Activated effector memory CD4-positive, alpha-beta T cell treated with Interleukin-2 at 50 U/mL for 16 hours (primary cell): ENCODE results near the gene FGGY.
"Not testable (repeated sequence)": the region's sequence is repeated elsewhere in the genome, so short reads cannot be mapped to it uniquely, and the experiment has no call there.

Experiments used
- DNase-seq: peaks from one replicate; pipeline ENCODE4 v3.0.0-alpha.2; 2020

Gene FGGY

DNA sequence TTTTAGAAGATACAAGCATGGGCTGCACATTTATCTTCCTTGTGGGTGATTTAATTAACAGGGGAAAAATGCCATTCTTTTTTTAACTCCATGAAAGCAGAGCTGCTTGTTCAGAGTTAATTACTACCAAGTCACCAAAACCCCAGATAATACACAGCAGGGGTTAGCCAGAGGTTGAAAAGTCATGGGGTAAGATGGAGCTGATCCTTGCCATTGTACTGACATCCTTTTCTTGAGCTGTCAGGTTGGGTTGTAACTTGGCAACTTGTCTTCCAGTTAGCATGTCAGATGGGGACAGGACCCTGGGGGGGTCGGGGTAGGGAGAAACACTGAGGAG lies 260.6 kb downstream of the FGGY start:
- no peak for DNase-seq

DNA sequence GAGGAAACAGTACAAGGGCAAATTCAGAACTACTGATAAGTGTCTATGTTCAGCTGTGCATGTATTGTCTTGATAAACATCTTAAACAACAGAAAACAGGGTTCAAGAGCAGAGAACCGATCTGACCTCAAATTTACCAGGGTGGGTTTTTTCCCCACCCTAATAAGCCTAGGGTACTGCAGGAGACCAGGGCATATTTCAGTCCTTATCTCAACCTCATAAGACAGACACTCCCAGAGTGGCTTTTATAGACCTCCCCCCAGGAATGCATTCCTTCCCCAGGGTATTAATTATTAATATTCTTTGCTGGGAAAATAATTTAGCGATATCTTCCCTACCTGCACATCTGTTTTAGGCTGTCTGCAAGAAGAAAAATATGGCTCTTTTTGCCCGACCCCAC lies 261.7 kb downstream of the FGGY start:
- not testable (repeated sequence) for DNase-seq

DNA sequence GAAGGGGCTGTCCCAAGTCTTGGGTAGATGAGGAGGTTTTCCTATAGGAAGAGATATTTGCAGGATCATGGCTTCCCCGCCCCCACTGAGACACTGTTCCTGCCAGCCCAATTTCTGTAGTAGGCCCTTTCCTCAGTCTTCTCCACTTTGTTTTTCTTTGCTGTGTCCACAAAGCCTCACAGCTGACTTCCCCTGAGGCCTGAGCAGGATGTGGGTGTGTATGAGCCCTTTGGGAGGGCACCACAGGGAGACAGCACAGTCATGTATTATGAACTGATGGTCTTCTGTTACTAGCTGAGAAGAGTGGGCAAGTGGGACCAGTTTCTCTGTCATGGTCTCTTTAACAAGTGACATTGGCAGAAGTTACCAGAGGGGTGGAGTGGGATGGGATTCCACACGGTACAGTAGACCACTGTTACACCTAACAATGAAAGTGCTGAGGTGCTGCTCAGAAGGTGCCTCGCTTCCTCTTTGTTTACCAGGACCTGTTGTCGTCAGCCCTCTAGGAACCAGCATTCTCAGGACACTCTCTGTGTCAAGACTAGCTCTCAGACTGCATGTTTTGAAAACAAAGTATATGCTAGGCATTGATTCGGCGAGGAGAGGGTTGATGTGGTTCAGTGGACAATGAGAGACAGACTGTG lies 264.0 kb downstream of the FGGY start:
- DNase-seq, result no peak

DNA sequence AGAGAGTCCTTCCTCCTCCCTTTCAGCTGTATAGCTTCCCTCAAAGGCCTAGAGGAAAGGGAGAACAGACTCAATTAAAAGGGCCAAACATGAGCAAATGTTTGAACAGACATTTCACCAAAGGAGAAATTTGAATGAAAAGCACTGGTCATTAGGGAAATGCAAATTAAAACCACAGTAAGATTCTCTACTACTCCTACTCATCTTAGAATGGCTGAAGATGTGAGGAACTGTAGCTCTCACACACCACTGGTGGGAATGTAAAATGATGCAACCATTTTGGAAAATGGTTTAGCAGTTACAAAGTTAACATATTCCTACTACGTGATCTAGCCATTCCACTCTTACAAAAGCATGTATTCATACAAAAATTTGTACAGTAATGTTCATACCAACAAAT lies 264.9 kb downstream of the FGGY start:
- no peak for DNase-seq

DNA sequence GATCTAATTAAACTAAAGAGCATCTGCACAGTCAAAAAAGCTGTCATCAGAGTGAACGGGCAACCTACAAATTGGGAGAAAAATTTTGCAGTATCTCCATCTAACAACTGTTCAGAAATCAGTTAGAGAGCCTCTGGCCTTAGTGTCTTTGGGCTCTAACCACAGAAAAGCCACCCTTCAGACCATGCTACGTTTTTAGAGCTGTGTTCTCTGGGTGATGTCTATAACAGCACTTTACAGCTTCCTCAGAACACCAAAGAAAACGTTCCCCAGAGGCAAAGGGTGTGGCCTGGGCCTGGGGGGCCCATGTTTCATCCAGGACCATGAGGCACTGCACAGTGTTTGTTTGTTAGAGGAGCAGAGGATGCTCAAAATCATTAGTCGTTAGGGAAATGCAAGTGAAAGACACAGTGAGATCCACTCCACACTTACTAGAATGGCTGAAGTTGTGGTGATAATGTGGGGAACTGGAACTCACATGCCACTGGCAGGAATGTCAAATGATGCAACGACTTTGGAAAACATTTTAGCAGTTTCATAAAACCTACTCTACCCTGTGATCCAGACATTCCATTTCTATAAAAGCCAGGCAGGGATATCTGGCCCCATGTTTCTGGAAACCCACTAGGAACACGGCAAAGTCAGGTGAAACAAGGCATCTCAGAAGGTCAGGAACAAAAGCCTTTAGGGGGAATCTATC lies 267.4 kb downstream of the FGGY start:
- no peak for DNase-seq

DNA sequence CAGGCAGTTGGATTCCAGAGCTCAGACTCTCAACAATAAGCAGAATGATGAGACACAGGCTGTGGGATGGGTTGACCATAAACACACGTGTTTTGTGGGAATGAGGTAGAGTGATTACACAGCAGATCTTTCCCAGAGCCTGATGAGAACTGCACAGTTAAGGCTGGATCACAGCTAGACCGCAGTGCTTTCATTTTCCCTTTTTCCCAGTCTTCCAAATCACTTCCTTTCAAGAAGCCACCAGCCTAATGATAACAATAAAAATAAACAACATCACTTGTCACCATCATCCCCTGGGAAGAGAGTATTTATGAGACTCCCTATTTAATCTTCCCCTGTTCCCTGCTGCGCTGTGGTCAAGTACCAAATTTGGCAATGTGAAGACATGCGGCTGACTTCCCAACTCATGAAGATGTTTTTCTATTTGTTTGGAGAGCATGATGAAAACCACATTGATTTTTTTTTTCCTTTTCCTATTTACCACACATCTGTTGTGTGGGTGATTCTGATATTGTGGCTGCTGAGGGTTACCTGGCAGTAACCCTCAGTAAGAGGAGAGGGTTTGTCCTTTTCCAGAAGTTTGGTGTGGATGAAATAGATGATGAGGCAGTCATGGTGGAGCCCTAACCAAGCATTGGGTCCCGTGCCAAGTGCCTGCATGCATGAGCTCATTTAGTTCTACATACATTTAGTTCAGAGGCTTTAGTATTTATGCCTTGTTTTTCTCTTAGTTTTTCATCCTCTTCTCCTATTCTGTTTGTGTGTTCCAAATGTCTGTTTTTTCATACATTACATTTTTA lies 268.9 kb downstream of the FGGY start:
- no peak for DNase-seq

DNA sequence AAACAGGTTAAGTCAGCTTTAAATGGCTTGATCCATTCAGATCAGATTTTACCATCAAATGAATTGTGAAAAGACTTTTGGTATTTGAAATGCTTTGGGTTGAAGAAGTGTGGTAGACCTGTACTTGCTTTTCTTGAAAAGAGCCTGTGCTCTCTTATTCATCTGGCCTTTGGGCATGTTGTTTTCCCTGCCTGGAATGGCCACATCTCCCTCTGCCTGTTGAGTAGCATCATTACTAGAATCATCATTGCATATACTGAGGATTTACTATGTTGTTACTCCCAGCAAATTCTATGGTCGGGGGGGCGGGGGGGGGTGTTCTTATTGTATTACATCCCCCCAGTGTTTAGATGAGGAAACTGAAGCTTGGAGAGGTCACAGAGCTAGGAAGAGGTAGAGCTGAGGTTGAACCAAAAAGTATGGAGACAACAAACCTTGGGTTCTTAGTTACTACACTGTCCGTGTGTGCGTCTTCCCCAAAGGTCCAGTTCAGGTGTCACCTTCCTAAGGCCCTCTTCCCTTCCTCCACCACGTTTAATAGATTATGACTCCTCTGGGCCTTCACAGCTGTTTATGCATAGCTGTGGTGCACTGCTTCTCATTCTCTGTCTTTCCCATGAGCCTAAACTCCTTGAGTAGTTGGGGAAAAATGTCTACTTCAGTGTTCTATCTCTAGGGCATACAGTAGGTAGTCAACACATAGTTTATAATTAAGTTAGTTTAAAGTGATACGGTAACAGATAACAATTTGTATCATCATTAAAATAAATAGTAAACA lies 271.5 kb downstream of the FGGY start:
- no peak for DNase-seq

DNA sequence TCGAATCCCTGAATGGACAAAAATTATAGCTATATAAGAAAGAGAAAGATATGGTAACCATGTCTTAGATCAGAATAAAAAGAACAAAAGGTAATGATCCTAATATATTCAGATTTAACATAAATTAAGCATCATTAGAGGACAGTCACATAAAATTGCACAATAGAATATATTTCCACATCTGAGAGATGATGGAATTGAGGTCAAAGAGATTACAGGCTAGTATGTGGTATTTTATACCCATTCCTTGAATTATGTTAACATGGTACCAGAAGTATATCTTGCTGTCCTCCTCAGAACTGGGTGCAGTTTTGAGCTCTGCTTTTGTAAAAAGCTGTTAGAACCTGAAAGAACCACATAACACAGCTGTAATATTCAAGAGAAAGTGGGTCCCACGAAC lies 272.3 kb downstream of the FGGY start:
- DNase-seq, result no peak

DNA sequence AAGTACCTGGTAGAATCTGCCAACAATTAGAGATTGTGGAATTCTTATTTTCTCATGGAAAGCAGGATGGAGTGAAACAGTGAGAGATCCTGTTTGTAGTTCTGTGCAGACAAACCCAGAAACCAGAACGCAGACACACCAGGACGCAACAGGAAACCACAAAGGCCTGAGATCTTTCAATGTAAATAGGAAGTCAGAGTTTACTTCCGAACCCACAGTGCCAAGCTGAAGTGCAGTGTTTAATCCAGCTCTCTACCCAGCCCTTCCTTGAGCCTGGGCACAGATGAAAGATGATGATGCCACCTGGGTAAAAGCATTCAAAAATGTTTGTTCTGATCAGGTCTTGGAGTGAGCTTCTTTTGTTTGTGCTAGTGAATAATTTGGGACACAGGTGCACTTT lies 273.6 kb downstream of the FGGY start:
- DNase-seq, result peak; percentile 2

DNA sequence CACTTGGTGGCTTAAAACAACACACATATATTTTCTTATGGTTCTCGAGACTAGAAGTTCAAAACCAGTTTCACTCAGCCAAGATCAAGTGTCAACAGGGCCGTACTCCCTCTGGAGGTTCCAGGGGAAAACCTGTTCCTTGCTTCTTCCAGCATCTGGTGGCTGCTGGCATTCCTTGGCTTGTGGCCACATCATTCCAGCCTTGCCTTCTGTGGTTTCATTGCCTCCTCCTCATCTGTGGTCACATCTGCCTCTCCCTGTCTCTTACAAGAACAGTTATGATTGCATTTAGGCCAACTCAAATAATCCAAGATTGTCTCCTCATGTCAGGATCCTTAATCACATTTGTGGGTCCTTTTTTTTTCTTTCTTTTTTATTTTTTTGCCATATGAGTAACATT lies 277.2 kb downstream of the FGGY start:
- no peak for DNase-seq

DNA sequence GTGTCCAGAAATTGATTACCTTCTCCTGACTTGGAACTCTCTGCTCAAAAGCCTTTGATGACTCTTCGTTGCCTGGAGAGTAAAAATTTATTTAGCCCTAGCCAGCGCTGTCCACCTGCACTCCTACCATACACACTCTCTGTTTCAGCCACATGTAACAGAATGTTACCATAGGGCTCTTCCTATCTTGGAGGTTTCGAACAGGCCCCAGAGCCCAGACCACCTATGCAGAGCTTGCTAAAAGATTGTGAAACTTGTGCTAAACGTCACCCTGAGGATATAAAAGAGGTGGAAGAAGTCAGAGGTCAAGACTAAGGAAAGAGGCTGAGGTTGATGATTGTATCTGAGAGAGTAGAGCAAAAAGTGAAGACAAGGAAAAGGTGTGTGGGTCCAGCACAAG lies 280.9 kb downstream of the FGGY start:
- DNase-seq, result no peak

DNA sequence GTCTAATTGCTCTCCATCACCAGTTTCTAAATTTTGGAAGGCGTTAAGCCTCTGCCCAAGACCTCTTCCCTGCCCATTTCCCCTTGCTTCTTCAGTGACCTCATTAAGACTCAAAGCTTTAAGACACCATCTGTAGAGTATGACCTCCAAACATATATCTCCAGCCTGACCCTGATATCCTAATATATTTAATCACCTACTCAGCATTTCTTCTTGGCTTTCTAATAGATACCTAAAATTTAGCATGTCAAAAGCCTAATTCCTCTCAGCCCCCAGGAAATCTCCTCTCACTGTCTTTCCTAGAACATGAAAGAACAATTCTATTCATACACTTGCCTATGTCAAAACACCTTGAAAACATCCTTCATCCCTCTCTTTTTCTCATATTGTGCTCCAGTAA lies 282.3 kb downstream of the FGGY start:
- no peak for DNase-seq

DNA sequence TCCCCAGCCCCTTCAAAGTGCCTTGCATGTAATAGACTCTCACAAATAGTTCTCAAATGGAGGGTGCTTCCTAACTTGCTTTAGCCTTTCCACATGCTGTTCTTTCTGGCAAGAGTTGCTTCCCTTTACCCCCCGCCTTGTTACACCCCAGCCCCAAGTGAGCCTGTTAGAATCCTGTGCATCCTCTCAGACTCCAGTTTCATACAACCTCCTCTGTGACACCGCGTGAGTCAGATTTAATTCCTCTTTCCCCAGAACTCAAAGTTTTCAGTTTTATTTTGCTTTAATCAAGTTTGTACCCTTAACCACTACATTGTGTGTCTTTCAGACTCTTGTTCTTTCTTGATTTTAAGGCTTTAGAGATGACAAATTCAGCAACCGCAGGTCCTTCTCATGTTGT lies 283.4 kb downstream of the FGGY start:
- no peak for DNase-seq

DNA sequence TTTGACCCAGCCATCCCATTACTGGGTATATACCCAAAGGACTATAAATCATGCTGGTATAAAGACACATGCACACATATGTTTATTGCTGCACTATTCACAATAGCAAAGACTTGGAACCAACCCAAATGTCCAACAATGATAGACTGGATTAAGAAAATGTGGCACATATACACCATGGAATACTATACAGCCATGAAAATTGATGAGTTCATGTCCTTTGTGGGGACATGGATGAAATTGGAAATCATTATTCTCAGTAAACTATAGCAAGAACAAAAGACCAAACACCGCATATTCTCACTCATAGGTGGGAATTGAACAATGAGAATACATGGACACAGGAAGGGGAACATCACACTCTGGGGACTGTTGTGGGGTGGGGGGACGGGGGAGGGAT lies 295.5 kb downstream of the FGGY start:
- DNase-seq, result not testable (repeated sequence)

DNA sequence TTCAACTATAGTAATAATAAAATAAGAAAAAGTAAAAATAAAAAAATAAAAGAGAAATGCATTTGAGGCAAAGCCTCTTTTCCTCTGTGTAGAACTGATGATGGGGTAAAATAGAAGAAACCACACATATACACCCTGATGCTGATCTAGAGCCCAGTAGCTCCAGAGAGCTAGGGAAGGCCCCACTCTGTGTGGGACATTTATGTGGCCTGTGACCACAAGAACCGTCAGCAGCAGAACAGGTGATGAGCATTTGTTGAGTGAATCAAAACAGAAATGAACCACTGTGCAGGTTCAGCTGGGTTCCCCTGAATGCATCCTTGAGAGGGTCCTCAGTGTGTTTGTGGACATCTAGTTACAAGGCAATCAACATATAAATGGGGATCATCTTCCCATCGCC lies 296.0 kb downstream of the FGGY start:
- no peak for DNase-seq

DNA sequence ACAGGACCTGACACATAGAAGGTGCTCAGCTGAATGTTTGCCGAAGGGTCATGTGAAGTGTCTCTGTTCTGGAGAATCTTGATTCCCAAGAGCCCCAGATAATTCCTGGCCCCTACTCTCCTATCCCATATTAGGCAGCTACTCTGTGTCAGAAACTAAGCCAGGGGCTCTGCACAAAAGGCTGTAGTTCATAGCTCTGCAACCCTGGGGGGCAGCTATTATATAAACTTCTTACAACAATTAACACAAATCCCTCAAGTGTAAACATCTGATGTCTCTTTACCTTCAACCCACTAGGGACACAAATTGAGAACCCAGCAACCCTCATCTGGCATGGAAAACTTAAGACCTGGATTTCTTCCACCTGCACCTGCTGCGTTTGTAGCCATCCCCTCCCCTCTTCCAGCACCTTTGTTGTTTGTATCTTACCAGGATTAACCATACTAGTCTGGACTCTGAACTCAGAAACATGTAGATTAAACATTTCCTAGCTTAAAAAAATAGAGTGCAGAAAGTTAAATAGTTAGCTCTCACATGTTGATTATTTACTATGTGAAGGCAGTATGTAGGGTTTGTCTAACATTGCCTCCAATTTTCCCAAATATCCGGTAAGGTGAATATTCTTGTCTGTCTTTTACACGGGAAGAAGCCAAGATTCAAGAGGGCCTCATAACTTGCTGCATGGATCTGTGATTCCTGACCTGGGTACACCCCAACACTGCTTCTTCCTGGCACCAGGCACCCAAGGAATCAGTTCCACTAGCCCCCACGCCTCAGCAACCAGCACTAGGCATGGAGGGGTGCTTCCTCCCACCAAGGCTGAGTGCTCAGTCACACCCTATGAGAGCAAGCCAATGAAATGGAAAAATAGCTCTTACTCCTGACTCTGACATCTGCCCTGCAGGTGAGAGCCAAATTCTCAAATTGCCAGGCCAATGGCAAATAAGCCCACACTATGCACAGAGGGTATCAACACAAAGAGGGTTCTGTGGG lies 297.2 kb downstream of the FGGY start:
- no peak for DNase-seq

DNA sequence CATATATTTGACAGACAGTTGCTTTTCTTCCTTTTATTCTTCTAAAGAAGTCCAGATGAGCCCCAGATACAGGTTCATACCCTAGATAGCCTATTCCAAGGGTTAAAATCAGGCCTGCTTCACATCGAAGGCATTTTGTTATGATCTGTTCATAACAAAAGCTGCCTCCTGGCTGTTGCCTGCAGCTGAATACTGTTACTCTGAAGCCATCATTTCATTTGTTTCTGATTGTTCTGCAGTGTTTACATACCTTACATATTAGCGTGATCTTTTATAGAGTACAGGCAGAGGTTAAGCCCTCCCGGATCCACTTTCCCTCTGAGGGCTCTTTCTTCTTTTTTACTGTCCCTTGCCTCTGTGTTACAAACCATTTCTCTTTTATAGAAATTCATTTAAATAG lies 298.9 kb downstream of the FGGY start:
- DNase-seq, result no peak

DNA sequence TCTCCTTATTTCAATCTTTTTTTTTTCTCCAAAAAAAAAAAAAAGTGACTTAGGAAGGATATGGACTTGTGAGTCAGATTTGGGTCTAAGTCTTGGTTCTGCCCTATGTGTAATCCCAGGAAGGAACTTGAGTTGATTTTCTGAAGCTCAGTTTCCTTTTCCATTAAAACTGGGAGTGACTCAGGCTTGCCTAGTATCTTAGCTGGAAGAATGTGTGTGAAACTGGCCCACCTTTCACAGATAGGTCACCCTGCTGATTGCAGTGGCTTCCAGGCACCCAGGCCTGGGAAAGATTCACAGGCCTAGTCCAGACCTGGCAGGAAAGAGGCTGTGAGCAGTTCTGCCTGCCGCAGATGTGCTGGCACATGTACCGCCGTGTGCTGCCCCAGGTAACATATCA lies 299.5 kb downstream of the FGGY start:
- DNase-seq, result no peak

DNA sequence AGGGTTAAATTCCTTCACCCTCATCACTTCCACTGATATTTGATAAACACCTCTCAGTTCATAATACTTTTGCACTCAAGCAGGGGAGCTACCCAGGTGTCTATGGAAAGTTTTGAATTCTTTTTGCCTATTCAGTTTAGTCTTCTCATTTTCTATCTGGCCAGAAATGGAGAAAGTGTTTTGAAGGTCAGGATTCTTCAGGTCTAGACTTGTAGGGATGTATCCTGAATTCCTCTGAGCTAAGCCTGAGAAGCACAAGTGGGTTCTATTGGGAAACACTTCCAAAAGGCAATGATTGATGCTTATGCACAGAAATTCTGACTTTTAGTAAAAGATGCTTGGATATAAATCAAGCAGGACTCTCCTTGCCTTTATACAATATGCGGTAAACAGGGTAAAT lies 300.1 kb downstream of the FGGY start:
- DNase-seq, result no peak

DNA sequence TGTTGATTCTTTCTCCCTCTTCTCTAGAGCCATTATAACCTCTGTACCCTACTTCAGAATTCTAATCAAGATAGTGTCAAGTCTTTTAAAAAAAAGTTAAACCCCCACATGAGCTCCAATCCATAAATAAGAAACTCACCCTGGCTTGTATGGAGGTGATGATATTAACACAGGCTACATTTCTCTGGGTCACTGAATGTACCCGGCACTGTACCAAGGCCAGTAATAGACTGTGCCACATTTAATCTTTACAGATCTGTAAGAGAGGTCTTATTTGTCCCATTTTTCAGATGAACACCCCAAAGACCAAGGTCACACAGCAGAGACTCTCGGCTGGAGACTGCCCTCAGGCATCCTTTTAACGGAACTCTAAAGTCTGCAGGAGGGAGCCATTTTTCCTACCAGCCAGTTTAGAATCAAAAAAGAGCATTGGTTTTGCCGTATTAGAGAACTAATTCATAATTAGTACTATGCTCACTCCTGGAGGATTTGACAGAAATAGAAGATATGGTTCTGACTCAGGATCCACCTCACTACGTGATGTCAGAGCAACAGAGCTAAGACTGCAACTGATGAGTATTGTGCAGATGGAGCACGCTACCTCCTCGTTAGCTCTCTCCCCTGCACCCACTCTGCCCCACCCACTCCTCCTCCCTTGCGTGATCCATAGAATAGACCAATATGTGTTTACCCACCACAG lies 300.7 kb downstream of the FGGY start:
- no peak for DNase-seq

DNA sequence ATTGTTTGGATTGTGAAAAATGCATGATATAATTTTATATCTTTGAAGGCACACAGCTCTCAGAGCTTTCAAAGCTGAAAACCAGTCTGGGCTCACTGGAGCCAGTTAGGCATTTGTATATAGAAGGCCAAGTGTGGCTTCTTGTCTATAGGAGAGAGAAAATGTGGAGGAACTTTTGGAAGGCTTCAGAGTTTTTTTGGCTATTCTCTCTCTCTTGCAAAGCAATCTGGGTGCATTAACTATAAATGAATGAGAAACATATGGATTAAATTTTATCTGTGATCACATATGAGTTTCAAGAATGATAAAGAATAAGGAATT lies 301.2 kb downstream of the FGGY start:
- DNase-seq, result no peak

DNA sequence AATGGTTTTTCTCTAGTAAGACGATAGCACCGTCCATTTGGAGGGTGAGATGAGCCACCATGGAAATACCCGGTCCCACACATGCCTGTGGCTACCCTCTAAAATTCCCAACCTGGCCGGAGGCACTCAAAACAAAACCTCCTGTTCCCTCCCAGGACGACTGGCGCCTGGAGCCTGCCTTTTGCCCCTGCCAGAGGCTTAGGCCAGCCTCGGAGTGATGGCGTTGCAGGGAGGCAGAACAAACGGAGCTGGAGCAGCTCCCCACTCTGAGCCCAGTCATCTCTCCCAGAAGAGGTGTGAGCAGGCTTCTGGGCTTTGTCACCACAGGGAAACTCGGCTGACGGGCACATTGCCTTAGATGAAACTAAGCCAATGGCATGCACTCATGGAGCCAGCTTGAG lies 304.1 kb downstream of the FGGY start:
- DNase-seq, result no peak
